Fibroblast of lung (primary cell): ENCODE results near the gene ACLY.
"Not testable (repeated sequence)": the region's sequence is repeated elsewhere in the genome, so short reads cannot be mapped to it uniquely, and the experiment has no call there.

Experiments used
- CTCF ChIP-seq, 2 donors: IDR thresholded peaks in 1 of 2; conservative IDR thresholded peaks in 1 of 2; 1 replicate in 1 of 2; 2 replicates in 1 of 2; pipeline ENCODE4 v1.5.1; 2011 to 2012; ENCODE audit warnings: low read length in 2 of 2, control low read depth in 1 of 2, inconsistent platforms in 1 of 2, low read depth in 1 of 2, mild to moderate bottlenecking in 1 of 2
- EZH2 ChIP-seq: IDR thresholded peaks from 2 replicates; pipeline ENCODE4 v1.5.1; 2012; ENCODE audit warnings: low read length, control low read depth, mild to moderate bottlenecking; ENCODE audit errors: missing control alignments

GRCh38 chr17:41839448-41839847 lies 79.3 kb downstream of the ACLY start:
- not testable (repeated sequence) for TF ChIP-seq CTCF (conservative IDR thresholded peaks at IDR 0.05 in 1 of 2, IDR thresholded peaks at IDR 0.05 in 1 of 2; ENCODE audit: low read depth in 1 of 2, low read length in 2 of 2); EZH2
